ENCODE data around the gene SUFU.
"Not testable (repeated sequence)": the region's sequence is repeated elsewhere in the genome, so short reads cannot be mapped to it uniquely, and the experiment has no call there.

SUFU gene

GRCh38 chr10:102656026-102656425, 152.3 kb downstream of the SUFU start:
- DNase-seq = no peak

GRCh38 chr10:102656791-102657371, 153.1 kb downstream of the SUFU start:
- no peak for DNase-seq

GRCh38 chr10:102657451-102657850, 153.7 kb downstream of the SUFU start:
- DNase-seq = no peak

GRCh38 chr10:102657984-102658724, 154.4 kb downstream of the SUFU start:
- no peak for DNase-seq

- no peak for DNase-seq
Measured at GRCh38 chr10:102658802-102659201, 155.0 kb downstream of the SUFU start.

- peak; percentile 88 for DNase-seq
Measured at GRCh38 chr10:102660888-102661657, 157.3 kb downstream of the SUFU start.

GRCh38 chr10:102661658-102662028, 157.9 kb downstream of the SUFU start:
- DNase-seq = no peak

GRCh38 chr10:102665904-102666509, 162.2 kb downstream of the SUFU start:
- no peak for DNase-seq

GRCh38 chr10:102667411-102667810, 163.6 kb downstream of the SUFU start:
- DNase-seq = not testable (repeated sequence)

GRCh38 chr10:102668326-102669107, 164.7 kb downstream of the SUFU start:
- DNase-seq = no peak

- DNase-seq = no peak
Measured at GRCh38 chr10:102669206-102670064, 165.7 kb downstream of the SUFU start.

- no peak for DNase-seq
Measured at GRCh38 chr10:102670065-102670670, 166.4 kb downstream of the SUFU start.

GRCh38 chr10:102670871-102671434, 167.2 kb downstream of the SUFU start:
- DNase-seq = no peak

GRCh38 chr10:102673236-102673818, 169.6 kb downstream of the SUFU start:
- DNase-seq = no peak

GRCh38 chr10:102673819-102674511, 170.2 kb downstream of the SUFU start:
- DNase-seq = no peak

- no peak for DNase-seq
Measured at GRCh38 chr10:102674566-102674965, 170.8 kb downstream of the SUFU start.

- DNase-seq = no peak
Measured at GRCh38 chr10:102675011-102675665, 171.4 kb downstream of the SUFU start.

- no peak for DNase-seq
Measured at GRCh38 chr10:102675666-102676533, 172.1 kb downstream of the SUFU start.
